Measurements from ENCODE around the gene BTBD1. TPM values are rescaled to one million over a fixed set of nuclear protein-coding genes. Genes with fewer than 3 reads are reported as not detected.
A peak's percentile ranks its signal among the peaks of the same experiment; 100 is the strongest.

The BTBD1 gene
- total and polyA plus RNA-seq, 9 donors: 24.3 to 85.5 (median 44.4) TPM

DNA sequence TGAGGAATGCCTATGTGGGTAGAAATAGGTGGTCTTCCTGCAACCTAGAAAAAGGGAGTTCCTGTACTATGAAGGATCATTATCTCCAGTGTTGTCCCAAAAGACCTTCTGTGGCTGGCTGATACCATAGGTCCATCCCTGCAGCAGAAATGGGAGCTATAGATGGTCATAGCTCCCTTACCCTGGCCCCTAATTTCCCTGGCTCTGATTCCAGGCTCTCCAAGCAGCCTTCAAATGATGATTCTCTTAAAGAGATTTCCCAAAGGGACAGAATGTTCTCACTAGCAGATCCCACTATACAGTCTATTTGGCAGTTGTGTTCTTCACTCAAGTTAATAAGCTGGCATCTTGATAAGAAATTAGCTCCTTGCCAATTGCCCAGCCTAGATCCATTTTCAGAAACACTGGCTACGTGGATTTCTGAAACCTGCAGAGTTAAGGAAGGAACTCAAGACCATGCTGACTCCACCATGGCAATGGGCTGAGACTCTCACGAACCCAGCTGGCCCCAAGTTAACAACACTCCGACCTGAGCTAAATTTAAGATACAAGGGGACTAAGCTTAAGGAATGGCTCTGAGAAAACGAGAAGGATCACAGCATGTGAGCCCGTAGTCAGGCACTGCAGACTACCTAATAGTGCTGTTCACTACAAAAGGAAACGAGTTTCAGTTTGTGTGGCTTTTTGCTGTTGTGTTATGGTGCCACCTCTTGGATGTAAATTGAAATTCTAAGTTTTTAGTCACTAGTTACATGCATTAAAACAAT lies 67.0 kb downstream of the BTBD1 start:
- Histone ChIP-seq H3K4me3 (no peak overlapping the region), H3K27ac (no peak overlapping the region), H3K4me1 (ENCODE audit: insufficient read depth) (no peaks in the 10 kb centered on the region), H3K27me3 (no peaks in the 10 kb centered on the region), H3K36me3 (no peaks in the 10 kb centered on the region), H3K9me3 (no peaks in the 10 kb centered on the region)
- intact Hi-C loops (cut with DNase I): loop anchor here in 1 of 4 donors (10.0 kb wide), 1 partner anchor 145 kb away; no protein-coding TSS in a partner anchor
- no peak for DNase-seq
- 1 to 5% (median 1%) methylated on average over 6 of the region's 6 CpGs for WGBS, 3 donors
- TF ChIP-seq, protein P1, sequence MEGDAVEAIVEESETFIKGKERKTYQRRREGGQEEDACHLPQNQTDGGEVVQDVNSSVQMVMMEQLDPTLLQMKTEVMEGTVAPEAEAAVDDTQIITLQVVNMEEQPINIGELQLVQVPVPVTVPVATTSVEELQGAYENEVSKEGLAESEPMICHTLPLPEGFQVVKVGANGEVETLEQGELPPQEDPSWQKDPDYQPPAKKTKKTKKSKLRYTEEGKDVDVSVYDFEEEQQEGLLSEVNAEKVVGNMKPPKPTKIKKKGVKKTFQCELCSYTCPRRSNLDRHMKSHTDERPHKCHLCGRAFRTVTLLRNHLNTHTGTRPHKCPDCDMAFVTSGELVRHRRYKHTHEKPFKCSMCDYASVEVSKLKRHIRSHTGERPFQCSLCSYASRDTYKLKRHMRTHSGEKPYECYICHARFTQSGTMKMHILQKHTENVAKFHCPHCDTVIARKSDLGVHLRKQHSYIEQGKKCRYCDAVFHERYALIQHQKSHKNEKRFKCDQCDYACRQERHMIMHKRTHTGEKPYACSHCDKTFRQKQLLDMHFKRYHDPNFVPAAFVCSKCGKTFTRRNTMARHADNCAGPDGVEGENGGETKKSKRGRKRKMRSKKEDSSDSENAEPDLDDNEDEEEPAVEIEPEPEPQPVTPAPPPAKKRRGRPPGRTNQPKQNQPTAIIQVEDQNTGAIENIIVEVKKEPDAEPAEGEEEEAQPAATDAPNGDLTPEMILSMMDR (IDR thresholded peaks at IDR 0.05): peak in 1 of 3 donors; percentile 38
- TF ChIP-seq POLR2A (IDR thresholded peaks at IDR 0.05): no peak

DNA sequence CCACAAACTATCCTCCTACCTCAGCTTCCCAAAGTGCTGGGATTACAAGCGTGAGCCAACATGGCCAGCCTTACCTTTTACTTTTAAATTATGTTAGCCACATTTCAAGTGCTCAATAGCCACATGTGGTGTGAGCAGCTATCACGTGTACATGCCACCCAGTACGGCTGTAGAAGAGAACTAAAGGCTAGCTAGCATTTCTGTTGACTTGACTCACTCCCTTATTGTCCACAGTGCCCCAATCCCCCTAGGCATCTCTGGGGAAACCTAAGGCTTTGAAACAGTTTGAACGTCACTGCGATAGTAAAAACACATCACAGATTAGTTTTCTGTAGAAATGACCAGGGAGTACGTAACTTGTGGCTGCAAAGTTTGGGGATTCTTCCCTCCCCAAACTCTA lies 67.6 kb downstream of the BTBD1 start:
- Histone ChIP-seq H3K4me1 (ENCODE audit: insufficient read depth) (no peaks in the 10 kb centered on the region), H3K36me3 (no peaks in the 10 kb centered on the region), H3K4me3 (no peak overlapping the region), H3K27me3 (no peaks in the 10 kb centered on the region), H3K9me3 (no peaks in the 10 kb centered on the region), H3K27ac (no peak overlapping the region)
- no peak for DNase-seq
- intact Hi-C loops (cut with DNase I): loop anchor here in 1 of 4 donors (10.0 kb wide), 1 partner anchor 145 kb away; no protein-coding TSS in a partner anchor
- TF ChIP-seq EP300 (IDR thresholded peaks at IDR 0.05) (no peak), POLR2A (IDR thresholded peaks at IDR 0.05) (no peak)
- TF ChIP-seq, protein P1 (IDR thresholded peaks at IDR 0.05): no peak
- WGBS, 3 donors: 76 to 79% (median 79%) methylated on average over 6 of the region's 6 CpGs

DNA sequence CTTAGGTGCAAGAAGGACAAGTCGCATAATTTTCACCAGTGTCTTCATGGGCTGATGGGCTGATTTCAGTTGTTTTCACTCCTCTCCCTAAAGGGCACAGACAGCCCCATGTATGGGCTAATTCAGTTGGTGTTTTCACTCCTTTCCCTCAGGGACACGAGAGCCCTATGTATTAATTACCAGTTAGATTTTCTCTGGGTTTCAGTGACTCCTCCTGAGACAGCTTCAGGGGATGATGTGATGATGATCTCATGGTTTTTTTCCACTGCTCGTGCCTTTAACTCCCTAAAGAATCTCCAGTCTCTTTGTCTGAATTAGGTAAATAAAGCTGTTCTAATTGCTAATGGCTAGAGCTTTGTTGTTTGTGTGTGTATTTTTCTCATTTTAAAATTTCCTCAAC lies 71.1 kb downstream of the BTBD1 start:
- no peaks in the 10 kb centered on the region for H3K4me1 ChIP-seq (ENCODE audit: insufficient read depth)
- H3K27me3 ChIP-seq: no peaks in the 10 kb centered on the region
- no peaks in the 10 kb centered on the region for H3K36me3 ChIP-seq
- 57 to 64% (median 59%) methylated on average over 3 of the region's 3 CpGs for WGBS, 3 donors
- no peak overlapping the region for H3K4me3 ChIP-seq
- H3K27ac ChIP-seq: no peak overlapping the region
- intact Hi-C loops (cut with DNase I): loop anchor here in 1 of 4 donors (10.0 kb wide), 1 partner anchor 141 kb away; no protein-coding TSS in a partner anchor
- TF ChIP-seq, protein P1 (IDR thresholded peaks at IDR 0.05): no peak
- TF ChIP-seq EP300 (IDR thresholded peaks at IDR 0.05) (no peak), POLR2A (IDR thresholded peaks at IDR 0.05) (no peak)
- DNase-seq: no peak
- no peaks in the 10 kb centered on the region for H3K9me3 ChIP-seq

DNA sequence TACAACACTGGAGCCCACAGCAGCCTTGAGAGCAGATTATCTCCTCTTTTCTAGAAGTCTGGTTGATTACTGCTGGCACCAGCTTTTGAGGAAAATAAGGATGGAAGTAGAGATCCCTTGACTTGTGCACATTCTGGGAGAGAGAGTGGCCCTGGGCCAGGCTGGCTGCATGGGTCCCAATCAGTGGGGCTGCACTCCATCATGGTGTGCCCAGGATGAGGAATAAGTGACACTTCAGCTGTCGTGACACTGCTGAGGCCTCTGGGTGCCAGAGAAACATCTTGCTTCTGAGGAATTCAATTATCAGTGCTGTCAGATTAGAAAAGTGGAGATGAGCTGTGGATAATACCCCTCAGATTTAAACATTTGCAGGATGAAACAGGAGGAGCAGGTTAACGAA lies 72.0 kb downstream of the BTBD1 start:
- intact Hi-C loops (cut with DNase I): loop anchor here in 1 of 4 donors (10.0 kb wide), 1 partner anchor 140 kb away; no protein-coding TSS in a partner anchor
- TF ChIP-seq, protein P1 (IDR thresholded peaks at IDR 0.05): no peak
- TF ChIP-seq EP300 (IDR thresholded peaks at IDR 0.05): no peak
- no peak for TF ChIP-seq POLR2A (IDR thresholded peaks at IDR 0.05)
- Histone ChIP-seq H3K9me3 (no peaks in the 10 kb centered on the region), H3K4me1 (ENCODE audit: insufficient read depth) (no peaks in the 10 kb centered on the region), H3K36me3 (no peaks in the 10 kb centered on the region), H3K4me3 (no peak overlapping the region), H3K27me3 (no peaks in the 10 kb centered on the region), H3K27ac (no peak overlapping the region)
- 86 to 94% (median 87%) methylated on average over 2 of the region's 2 CpGs for WGBS, 3 donors
- DNase-seq: no peak
